COR-L47 (cell line): Measurements from ENCODE around the gene TECTB.

ENCODE experiments used
- DNase-seq: peaks from one replicate; lab custom pipeline; 2025; lab: John Stamatoyannopoulos, UW

Gene TECTB

DNA sequence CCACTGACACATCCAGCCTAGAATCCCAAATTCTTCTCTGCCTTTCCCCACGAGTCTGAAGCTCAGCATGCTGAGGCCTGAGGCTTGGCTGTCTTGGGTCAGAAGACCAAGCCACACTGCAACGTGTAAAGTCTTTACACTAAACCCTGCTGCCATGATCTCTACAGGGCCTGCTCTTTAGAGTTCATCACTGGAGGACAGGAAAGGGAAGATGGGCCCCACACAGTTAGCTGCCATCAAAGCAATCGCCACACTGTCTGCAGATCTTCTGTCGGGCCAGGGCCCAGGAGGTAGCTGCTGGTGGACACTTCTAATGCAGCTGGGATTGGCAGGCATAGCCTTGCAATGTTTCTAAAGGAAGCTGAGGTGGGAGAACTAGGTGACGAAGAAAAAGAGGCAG is 8.4 kb upstream of the TECTB start:
- no peak for DNase-seq

DNA sequence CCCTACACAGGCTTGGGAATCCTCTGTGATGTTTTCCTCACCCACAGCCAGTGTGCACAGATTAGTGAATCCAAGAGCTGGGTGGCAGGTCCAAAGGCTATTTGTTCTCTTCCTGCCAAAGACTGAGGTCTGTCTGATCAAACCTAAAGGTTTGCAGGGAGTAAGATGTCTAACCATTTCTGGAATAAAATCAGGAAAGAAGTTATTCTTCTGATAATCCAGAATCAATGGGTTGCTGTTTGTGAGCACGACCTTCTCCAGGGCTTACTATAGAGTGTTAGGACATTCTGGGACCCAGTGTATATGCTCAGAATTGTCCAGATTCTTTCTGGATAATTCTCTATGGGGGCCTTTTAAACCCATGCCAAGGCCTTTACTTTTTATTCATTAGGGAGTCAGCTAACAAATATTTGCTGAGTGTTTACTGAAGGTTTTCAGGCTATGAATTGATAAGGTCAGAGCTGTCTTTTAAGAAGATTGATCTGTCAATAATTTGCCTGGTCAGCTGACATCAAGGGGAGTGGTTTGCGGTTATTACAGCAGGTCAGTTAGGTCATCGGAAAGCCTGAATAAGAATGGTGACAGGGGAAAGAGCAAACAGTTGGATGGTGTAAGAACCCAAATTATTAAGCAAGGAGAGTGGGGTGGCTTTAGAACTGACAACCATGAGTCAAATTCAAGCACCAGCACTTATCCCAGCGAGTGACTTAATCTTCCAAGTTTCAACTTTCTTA is 7.5 kb upstream of the TECTB start:
- no peak for DNase-seq

DNA sequence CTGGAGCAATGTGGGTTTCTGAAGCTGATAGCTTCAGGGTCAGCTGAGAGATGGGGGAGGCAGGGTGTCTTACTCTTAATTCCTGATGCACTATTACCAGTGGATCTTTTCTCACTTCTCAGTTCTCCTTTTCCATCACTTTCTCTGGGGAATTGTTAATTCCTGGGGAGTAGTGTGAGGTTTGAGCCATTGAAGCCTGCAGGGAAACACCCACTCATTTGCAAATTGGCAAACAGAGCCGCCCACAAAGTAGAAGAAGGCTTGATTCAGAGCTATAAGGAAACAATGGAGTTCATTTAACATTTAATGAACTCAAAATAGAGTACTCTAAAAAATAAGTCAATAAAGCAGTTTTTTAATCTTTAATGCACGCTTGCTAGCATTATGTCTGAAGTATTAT is 4.3 kb upstream of the TECTB start:
- no peak for DNase-seq

DNA sequence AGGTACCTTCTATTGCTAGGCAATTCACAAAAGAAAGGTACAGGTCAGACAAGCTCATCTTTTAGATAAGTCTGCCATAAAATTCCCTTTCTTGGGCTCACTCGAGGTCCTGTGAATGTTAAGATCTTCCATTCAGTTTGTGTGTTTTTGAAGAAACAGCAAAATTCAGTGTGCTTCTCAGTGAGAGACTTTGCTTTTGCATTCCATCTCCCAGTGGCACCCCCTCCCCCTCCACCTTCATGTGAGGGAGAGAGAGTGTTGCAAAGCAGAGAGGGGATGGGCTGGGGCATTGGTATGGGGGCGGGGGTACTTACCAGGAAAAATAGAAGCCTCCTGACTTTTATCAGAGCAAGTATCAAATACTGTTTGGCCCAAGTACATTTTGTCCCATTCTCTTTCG is 3.8 kb upstream of the TECTB start:
- no peak for DNase-seq

DNA sequence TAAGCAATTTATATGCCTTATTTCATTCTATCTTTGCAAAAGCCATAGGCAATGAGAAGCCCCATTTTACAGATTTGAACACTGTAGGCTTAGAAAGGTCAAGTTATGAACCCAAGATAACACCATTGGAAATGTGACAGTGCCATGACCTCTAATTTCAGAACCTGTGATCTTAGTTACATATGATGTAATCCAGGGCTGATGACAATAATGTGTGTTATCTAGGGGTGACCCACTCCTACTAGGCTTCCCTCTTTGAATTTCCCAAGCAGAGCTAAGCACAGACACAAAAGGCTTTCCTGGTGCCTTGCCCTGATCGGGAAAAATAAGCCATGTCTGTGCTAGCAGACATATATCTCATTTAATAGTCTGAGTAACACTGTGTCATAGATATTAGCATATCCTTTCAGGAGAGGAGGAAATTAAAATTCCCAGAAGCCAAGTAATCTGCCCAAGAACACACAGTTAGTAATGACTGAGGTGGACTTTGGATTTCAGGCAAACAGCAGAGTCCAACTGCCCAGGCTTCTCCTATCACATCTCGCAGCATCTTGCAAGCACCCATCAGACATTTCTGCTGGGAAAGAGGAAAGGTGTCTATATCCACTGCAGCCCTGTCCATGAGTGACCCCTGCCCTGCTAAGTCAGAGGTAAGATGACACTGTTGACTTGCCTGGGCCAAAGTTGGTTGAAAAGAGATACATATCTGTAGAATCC is 2.8 kb upstream of the TECTB start:
- DNase-seq, result no peak

DNA sequence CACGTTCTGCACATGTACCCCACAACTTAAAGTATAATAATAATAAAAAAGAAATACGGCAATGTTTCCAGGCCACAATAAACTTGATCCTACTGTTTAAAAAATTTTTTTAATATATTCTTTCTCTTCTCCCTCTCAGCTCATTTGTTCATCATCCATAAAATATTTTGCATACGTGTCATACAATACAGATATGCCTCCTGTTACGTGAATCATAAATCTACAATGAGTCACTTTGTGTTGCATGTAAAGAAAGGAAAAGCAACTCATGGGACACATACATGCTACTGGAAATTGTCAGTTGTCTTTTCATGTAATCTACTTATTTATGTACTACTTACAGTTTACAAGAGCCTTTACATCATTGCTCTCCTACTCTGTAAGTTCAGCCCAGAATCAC is 1.1 kb upstream of the TECTB start:
- no peak for DNase-seq

DNA sequence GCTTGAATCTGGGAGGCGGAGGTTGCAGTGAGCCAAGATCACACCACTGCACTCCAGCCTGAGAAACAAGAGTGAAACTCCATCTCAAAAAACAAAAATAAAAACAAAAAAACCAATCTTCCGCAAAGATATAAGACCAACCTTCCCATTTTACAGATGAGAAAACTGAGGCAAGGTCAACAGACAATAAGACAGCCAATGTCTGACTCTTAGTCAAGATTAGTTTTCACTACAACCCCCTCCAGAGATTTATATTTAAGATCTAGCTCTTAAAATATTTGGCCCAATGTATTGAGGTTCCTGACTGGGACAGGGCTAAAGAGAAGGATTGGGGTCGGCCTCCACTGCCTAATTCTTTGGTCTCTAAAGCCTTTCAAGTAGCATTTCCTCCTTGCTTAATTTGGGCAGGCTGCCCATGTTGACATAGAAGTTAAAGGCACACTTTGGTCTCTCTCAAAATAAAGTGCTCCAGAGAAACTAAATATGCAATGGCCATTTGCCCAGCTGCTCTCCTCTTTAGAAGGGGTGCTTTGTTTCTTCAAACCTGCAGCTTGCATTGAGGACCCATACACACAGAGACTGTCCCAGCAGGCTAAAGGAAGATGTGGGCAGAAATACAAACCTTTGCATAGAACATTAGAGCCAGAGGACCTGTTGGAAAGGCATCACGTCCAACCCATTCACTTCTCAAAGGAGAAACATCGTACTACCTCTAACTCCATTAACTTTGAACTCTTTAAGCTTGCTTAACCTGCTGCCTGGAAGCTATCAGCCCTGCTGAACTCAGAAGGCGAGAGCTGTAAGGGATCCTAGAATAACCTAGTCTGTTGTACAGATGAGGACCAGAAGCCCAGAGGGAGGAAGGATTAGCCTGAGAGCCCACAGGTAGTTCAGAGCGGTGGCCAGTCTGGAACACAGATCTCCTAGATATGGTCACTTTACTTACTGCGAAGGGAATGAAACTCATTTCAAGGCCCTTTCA is 3.9 kb downstream of the TECTB start:
- no peak for DNase-seq

DNA sequence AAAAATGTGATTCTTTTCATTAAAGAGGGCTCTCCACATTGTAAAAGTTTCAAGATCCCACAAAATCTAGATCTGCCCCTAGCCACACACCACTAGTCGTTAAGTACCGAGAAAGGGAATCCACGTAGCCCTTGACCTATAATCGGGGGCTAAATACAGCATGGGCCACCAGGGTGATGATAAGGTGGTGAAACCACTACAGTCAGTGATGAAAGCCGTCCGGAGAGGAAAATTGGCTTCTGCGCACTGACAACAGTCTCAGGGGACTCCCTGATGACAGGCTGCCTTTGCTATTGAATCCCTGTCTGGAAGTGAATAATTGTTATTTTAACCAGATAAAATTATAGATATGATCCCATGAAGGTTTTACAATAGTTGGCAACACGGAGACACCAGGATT is 4.6 kb downstream of the TECTB start:
- no peak for DNase-seq

DNA sequence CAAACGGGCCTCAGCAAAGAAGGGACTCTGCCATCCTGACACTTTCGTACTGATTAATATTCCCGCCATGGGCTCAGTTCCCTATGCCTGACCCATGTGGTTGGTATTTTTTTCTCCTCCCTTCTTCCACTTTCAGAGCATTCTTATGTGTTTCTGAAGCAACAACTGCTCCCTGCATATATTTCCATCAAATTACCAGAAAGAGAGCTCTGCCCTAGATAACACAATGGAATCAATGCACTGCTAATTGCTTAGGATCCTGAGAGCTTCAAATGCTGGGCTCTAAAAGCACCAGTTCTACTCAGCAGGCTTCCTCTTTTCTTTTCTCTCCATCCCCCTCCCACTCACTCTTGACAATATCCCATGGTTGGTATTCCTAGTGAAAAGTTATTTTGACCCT is 5.3 kb downstream of the TECTB start:
- DNase-seq, result no peak

DNA sequence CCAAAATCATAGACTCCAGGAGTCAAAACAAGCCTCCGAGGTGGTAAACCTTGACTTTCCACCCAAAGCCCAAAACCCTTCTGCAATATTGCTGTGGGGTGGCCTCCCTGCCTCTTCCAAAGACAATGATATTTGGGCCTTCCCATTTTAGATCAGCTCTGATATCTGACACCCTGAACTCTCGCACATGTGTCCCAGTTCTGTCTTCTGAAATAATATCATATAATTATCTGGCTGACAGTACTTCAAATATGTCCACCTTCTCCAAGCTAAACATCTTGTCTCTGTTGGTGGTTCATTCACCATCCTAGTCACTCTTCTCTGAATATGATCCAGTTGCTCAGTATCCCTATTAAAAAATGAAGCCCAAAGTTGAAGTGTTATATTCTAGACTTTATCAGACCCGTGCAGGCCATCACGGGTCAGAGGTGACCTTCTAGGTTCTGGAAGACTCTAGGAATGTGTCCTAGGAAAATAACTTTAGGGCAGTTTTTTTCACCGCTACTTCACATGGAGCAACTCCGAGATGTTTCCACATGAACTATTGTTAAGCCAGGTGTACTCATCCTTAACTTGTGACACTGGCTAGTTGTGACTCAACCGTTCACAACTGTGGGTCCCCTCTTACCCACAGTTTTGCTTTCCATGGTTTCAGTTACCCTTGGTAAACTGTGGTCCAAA is 6.3 kb downstream of the TECTB start:
- DNase-seq, result no peak

DNA sequence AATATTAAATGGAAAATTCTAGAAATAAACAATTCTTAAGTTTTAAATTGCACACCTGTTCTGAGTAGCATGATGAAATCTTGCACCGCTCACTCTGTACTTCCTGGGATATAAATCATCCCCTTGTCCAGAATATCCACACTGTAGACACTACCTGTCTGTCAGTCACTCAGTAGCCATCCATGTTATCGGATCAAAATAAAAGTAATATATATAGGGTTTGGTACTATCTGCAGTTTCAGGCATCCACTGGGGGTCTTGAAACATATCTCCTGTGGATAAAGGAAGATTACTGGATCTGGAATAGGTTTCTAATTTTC is 6.8 kb downstream of the TECTB start:
- no peak for DNase-seq

DNA sequence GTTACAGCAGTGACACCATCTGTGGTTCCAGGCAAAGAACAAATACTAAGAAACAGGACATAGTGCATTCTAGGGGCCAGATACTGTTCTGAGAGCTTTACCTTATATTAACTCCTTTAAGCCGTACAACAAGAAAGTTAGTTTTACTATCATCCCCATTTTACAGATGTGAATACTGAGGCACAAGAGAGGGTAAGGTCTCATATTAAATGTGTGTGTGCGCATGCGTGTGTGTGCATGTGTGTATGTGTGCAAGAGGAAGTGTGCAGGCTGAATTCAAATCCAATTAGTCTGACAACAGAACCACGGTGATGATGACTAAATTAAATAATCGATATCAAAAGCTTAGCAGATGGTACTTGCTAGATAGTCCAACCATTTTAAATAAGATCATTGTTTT is 11.0 kb downstream of the TECTB start:
- no peak for DNase-seq

DNA sequence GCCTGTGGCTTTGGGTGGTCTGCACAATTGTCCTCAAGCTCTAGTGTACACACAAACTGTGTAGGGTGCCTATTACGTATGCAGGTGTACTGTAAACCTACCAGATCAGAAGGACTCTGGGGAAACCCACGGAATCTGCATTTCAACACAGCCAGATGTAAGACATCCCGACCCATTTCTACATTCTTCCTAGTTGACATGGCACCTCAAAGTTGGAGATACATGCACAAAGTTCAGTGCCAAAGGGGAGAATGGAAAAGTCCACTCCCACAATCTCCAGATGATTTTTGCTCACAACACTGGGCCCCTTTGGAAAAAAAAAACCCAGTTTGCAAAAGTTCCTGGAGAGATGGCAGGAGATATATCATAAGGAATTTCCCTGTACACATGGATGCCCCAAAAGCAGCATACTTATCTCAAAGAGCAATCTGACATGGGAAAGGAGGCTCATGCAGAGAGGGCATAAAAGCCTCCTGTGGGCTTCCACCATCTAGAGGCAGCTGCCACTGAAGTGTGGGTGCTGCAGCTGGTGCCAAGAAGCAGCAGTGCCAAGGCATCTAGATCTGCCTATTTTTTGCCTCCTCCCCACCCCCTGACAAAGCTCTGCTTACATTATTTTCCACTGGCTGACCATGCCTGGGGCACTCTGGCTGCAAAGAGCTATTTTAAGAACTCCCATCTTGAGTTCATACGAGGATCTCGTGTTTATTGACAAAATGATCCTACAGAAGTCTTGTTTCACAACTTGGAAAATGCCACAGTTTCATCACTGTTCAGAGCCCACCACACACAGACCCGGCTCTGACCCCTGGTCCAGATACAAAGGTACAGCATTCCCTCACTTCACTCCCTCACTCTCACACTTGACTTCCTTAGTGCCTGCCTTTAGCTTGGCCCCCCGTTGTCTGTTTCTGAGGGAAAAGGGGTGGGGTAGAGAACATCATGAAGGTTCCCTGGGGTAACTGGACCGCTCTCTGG is 12.9 kb downstream of the TECTB start:
- no peak for DNase-seq

DNA sequence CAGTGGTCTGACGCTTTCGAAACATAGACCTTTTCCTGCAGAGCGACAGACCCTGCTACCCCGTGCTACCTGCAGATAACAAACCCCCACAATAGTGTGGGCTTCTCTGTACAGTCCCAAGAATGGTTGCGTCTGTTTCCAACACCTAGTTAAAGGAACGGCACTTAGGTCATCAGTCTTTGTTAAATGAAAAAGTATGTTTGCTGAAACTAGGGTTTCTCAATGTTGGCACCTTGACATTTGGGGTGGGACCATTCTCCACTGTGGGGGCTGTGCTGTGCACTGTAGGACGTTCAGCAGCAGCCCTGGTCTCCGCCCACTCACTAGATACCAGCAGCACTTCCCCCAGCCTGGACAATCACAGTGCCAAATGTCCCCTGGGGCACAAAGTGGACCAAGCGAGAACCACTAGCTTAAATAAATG is 13.7 kb downstream of the TECTB start:
- DNase-seq, result no peak

DNA sequence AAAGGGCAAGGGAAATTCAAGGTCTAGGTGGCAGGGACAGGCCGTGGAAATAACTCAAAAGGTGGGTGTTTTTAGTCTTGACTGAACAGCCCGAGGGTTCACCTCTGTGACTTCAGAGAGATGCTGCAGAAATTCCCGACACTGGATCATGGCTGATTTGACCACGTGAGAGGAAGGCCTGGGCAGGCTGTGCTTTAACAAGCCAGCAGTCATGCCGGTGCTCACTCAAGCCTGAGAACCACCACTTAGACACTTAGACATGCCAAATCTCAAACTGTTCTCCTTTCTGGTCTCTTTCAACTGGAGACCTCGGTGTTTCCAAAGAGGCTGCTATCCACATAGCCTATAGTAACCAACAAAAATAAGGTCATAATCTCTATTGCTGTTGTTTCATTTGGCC is 15.4 kb downstream of the TECTB start:
- DNase-seq, result no peak

DNA sequence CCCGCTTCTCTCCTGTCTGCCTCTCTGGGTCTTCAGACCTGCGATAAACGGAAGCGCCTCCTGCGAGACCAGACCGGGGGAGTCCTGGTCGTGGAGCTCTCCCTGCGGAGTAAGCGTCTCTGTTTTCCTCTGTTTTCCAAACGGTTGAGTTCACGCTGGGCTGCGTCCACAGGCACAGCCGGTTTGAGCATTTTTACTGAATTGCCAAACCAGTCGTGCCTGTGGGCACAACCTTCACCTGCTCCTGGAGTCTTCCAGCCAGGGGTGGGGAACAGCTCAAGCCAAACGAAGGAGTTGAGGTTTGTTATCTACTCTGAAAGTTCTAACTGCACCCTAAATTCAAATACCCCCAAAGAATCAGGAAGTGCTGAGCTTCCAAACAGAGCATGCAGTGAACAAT is 16.3 kb downstream of the TECTB start:
- DNase-seq, result no peak

DNA sequence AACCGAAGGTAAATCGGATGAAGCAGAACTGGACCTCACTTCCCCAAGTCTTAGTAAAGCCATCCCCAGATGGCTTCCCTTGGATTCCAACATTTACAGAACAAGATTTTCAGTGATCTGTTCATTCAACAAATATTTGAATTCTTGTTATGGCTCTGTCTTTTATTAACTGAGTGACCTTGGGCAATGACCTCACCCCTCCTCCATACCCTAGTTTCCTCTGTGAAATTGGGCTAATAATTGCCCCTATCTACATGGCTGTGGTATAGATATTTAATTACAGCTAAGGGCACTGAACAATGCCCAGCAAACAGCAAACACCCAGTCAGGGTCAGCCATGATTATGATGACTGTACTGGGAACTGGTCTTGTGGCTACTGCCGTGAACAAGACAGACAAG is 19.1 kb downstream of the TECTB start:
- DNase-seq, result no peak

DNA sequence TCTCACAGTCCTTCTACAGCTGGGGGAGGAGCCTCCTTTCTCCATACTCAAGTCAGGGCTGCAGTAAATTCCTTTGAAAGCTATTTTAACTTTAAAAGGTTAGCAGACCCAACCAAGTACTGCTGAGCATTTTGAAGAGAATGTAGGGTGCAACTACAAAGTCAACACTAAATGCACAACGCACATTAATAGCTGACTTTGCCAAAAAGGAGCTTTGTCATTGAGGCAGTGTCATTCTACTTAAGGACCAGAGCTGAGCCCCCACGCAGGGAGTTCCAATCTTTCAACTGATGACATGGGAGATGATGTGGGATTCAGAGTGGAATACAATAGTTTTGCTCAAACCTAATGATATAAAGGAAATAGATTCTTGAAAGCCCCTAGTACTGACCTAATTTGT is 20.3 kb downstream of the TECTB start:
- DNase-seq, result no peak

DNA sequence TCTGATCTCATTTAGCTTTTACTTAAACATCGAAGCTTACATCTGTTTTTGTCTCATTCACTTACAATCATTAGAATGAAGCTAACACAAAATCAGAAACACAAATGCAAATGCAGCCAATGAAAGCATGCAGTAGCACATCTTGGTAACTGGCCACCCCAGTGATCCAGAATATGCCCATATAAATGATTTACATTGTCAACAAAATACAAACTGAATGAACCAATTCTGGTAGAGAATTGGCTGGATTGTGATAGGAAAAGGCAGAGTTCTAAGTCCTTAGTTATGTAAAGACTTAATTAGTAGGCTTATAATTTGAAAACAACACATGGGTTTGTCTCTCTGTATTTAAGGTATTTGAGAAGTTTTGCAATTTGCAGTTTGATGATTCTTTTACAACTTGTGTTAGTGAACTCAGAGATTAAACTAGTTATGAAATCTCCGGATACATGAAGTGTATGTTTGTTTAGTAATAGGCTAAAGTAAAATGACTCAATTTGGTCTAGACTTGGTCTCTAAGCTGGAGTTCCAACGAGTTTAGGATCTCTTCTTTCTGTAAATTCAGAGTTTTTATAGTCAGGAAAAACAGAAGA is 21.2 kb downstream of the TECTB start:
- DNase-seq, result no peak

DNA sequence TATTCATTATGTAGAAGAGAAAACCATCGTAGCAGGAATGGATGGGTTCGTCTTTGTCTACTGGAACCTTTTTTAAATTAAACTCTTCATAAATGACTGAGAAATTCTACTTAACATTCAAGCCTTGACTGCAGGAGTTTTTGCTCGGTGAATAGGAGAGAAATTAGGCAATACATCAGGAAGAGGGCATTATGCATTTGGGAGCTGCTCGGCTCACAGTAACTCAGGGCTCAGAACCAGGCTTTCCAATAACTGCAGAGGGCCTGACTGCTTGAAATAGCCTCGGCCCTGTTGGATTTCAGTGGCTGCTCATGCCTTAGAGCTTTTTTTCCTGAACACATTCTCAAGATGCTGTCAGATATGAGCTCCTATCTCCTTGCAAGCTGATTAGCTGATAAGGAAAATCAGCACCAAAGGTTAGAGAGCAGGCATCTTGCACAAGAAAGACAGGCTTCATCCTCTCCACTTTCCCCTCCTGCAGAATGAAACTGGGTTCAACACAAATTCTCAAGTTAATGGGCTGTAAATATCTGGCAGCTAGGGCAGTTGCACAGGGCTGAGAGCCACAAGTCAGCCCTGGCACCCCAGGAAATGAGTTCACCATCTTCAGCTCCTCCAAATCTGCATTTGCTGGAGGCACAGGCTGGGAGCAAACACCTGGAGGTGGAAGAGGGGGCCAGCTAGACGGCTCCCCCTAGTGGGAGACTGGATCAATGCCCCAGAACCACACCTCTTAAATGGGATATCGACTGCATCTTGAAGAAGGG is 24.3 kb downstream of the TECTB start:
- no peak for DNase-seq
